Measurements from ENCODE around the gene C13orf46. TPM values are rescaled to one million over a fixed set of nuclear protein-coding genes. Genes with fewer than 3 reads are reported as not detected.

Gene C13orf46
- polyA plus RNA-seq, 1 donor (not counting 4 experiments of a cell fraction or from before 2014, with no cell fraction given) = not detected

- H3K27ac ChIP-seq (ENCODE audit: control insufficient read depth, insufficient read depth, low read length) = no peak overlapping the region
- DNase-seq (ENCODE audit: low read depth, low spot score) (no peak), FAIRE-seq (no peak)
- no peak overlapping the region for H2AFZ ChIP-seq (ENCODE audit: control insufficient read depth, low read length)
- H3K27me3 ChIP-seq (ENCODE audit: control insufficient read depth, extremely low read depth, insufficient read depth, low read length) = peaks cover 5% of the 10 kb centered on the region
- no peak overlapping the region for H3K9ac ChIP-seq (ENCODE audit: control insufficient read depth, extremely low read depth, insufficient read depth, low read length)
- peaks cover 6% of the 10 kb centered on the region for H3K9me3 ChIP-seq (ENCODE audit: control insufficient read depth, low read depth, low read length)
- no peaks in the 10 kb centered on the region for H3K79me2 ChIP-seq (ENCODE audit: control insufficient read depth, insufficient read depth, low read length)
- no peak for TF ChIP-seq EZH2 (IDR thresholded peaks at IDR 0.05; ENCODE audit: low read length)
- TF ChIP-seq, protein P1, sequence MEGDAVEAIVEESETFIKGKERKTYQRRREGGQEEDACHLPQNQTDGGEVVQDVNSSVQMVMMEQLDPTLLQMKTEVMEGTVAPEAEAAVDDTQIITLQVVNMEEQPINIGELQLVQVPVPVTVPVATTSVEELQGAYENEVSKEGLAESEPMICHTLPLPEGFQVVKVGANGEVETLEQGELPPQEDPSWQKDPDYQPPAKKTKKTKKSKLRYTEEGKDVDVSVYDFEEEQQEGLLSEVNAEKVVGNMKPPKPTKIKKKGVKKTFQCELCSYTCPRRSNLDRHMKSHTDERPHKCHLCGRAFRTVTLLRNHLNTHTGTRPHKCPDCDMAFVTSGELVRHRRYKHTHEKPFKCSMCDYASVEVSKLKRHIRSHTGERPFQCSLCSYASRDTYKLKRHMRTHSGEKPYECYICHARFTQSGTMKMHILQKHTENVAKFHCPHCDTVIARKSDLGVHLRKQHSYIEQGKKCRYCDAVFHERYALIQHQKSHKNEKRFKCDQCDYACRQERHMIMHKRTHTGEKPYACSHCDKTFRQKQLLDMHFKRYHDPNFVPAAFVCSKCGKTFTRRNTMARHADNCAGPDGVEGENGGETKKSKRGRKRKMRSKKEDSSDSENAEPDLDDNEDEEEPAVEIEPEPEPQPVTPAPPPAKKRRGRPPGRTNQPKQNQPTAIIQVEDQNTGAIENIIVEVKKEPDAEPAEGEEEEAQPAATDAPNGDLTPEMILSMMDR (optimal IDR thresholded peaks at IDR 0.05 in 1 of 3, IDR thresholded peaks at IDR 0.05 in 1 of 3, conservative IDR thresholded peaks at IDR 0.05 in 1 of 3; ENCODE audit: extremely low read depth in 1 of 3, insufficient read depth in 2 of 3, low read length in 3 of 3) = no peak
- no peaks in the 10 kb centered on the region for H3K9me1 ChIP-seq (ENCODE audit: control insufficient read depth, extremely low read depth, insufficient read depth, low read length)
- H4K20me1 ChIP-seq (ENCODE audit: control insufficient read depth, extremely low read depth, insufficient read depth, low read length) = no peaks in the 10 kb centered on the region
- no peaks in the 10 kb centered on the region for H3K4me1 ChIP-seq (ENCODE audit: control insufficient read depth, extremely low read depth, insufficient read depth, low read length)
- H3K4me2 ChIP-seq (ENCODE audit: control insufficient read depth, extremely low read depth, insufficient read depth, low read depth, low read length) = no peak overlapping the region
- no peak overlapping the region for H3K4me3 ChIP-seq (ENCODE audit: control insufficient read depth in 2 of 3, extremely low read depth in 1 of 3, insufficient read depth in 2 of 3, low read depth in 1 of 3, low read length in 3 of 3)
- dilution Hi-C loops (cut with MboI; ENCODE audit: extremely low pct_ligation_motif_present, low sequenced_read_pairs) = no loop called here
- no peaks in the 10 kb centered on the region for H3K36me3 ChIP-seq (ENCODE audit: control insufficient read depth in 2 of 2, extremely low read depth in 1 of 2, insufficient read depth in 2 of 2, low read length in 2 of 2)
Measured at GRCh38 chr13:113952983-113953520, 20.8 kb downstream of the C13orf46 start.

DNA sequence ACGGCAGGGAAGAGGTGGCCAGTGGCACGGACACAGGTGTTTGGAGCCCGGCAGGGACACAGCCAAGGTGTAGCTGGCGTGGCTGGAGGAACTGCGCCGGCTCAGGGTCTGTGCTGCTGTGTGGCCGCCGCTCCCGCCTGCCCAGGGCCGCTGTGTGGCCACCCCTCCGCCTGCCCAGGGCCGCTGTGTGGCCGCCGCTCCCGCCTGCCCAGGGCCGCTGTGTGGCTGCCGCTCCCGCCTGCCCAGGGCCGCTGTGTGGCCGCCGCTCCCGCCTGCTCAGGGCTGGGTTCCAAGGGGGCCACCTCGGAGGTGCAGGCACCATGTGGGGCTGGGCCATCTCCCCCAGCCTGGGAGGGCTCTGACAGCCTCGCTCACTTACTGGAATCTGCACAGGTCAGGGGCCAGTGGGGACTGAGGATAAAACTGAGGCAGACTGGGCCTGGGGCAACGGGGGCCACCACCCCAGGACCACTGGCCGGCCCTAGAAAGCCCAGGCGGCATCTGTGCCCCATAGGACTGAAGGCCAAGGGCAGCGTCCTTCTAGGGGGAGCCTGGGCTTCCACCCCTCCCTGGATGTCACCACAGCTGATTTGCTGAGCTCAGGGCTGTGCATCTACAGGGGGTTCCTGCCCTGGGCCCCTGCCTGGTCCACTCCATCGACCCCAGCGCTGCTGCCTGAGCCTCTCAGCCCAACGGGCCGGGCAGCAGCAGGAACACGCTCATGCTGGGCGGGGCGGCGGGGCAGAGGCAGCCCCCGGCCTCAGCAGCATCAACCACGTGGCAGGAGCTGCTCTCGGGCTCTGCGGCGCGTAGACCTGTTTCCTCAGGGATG lies 21.5 kb downstream of the C13orf46 start:
- Histone ChIP-seq H3K79me2 (ENCODE audit: control insufficient read depth, insufficient read depth, low read length) (no peaks in the 10 kb centered on the region), H3K4me3 (ENCODE audit: control insufficient read depth in 2 of 3, extremely low read depth in 1 of 3, insufficient read depth in 2 of 3, low read depth in 1 of 3, low read length in 3 of 3) (no peak overlapping the region), H3K4me2 (ENCODE audit: control insufficient read depth, extremely low read depth, insufficient read depth, low read depth, low read length) (no peak overlapping the region), H3K27ac (ENCODE audit: control insufficient read depth, insufficient read depth, low read length) (no peak overlapping the region), H3K9ac (ENCODE audit: control insufficient read depth, extremely low read depth, insufficient read depth, low read length) (no peak overlapping the region), H3K9me1 (ENCODE audit: control insufficient read depth, extremely low read depth, insufficient read depth, low read length) (no peaks in the 10 kb centered on the region), H3K27me3 (ENCODE audit: control insufficient read depth, extremely low read depth, insufficient read depth, low read length) (peaks cover 5% of the 10 kb centered on the region), H2AFZ (ENCODE audit: control insufficient read depth, low read length) (no peak overlapping the region), H3K36me3 (ENCODE audit: control insufficient read depth in 2 of 2, extremely low read depth in 1 of 2, insufficient read depth in 2 of 2, low read length in 2 of 2) (no peaks in the 10 kb centered on the region), H3K9me3 (ENCODE audit: control insufficient read depth, low read depth, low read length) (peaks cover 6% of the 10 kb centered on the region), H3K4me1 (ENCODE audit: control insufficient read depth, extremely low read depth, insufficient read depth, low read length) (peaks cover 6% of the 10 kb centered on the region), H4K20me1 (ENCODE audit: control insufficient read depth, extremely low read depth, insufficient read depth, low read length) (no peaks in the 10 kb centered on the region)
- DNase-seq (ENCODE audit: low read depth, low spot score) (no peak), FAIRE-seq (no peak)
- TF ChIP-seq, protein P1 (optimal IDR thresholded peaks at IDR 0.05 in 1 of 3, IDR thresholded peaks at IDR 0.05 in 1 of 3, conservative IDR thresholded peaks at IDR 0.05 in 1 of 3; ENCODE audit: extremely low read depth in 1 of 3, insufficient read depth in 2 of 3, low read length in 3 of 3) = no peak
- no peak for TF ChIP-seq EZH2 (IDR thresholded peaks at IDR 0.05; ENCODE audit: low read length)
- dilution Hi-C loops (cut with MboI; ENCODE audit: extremely low pct_ligation_motif_present, low sequenced_read_pairs) = no loop called here
